ENCODE measurements around the gene BCAS3. TPM values are rescaled to one million over a fixed set of nuclear protein-coding genes. Genes with fewer than 3 reads are reported as not detected.

Gene BCAS3
- total RNA-seq, 1 donor from 2014 or later: 38.1 TPM

DNA sequence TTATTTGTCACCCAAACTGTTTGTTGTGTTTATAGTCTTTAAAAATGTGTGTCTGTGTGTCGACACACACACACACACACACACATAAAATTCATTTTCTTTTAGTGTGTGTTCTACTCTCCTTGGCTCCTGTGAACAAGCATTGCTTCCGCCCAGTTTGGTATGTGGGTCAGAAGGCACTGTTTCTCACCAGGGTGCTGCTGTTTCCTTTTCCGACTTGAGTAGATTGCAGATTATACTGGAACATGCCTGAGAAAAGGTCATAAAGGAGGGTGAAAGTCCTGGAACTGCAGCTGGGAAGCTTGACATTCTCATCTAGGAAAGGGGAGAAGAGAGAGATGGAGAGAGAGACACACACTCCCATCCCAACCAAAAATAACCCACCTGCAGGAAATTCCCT is 330.3 kb downstream of the BCAS3 start:
- Mint-ChIP-seq H3K4me1 (ENCODE audit: unreplicated experiment) (peaks cover 11% of the 10 kb centered on the region), H3K27ac (ENCODE audit: unreplicated experiment) (no peak overlapping the region), H3K4me3 (ENCODE audit: unreplicated experiment) (no peak overlapping the region), H3K36me3 (ENCODE audit: low read depth, unreplicated experiment) (no peaks in the 10 kb centered on the region), H3K27me3 (ENCODE audit: unreplicated experiment) (no peaks in the 10 kb centered on the region), H3K9me3 (ENCODE audit: unreplicated experiment) (no peaks in the 10 kb centered on the region)
- no peak for TF ChIP-seq CTCF (IDR thresholded peaks at IDR 0.05; ENCODE audit: unreplicated experiment)
- no peak for DNase-seq (ENCODE audit: low spot score)

DNA sequence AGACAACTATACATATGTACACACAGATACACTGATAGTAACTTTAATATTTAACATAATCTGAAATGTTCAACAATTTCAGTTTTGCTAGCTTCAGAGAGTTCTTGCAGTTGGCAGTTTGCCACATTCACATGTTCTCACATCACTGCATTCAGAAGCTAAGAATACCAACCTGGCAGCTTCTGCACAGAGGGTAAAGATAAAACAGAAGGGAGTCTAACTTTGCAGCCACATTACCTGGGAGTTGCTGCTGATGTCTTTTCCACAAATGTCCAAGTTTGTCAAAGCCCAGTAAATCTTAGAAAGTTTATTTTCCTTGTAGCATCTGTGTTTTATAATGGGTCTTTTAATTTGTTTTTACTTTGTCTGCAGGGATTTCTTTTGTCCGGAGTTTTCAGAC is 332.0 kb downstream of the BCAS3 start:
- H3K4me3 Mint-ChIP-seq (ENCODE audit: unreplicated experiment): no peak overlapping the region
- TF ChIP-seq CTCF (IDR thresholded peaks at IDR 0.05; ENCODE audit: unreplicated experiment): no peak
- peaks cover 6% of the 10 kb centered on the region for H3K4me1 Mint-ChIP-seq (ENCODE audit: unreplicated experiment)
- no peak for DNase-seq (ENCODE audit: low spot score)
- no peaks in the 10 kb centered on the region for H3K9me3 Mint-ChIP-seq (ENCODE audit: unreplicated experiment)
- H3K27ac Mint-ChIP-seq (ENCODE audit: unreplicated experiment): no peak overlapping the region
- no peaks in the 10 kb centered on the region for H3K36me3 Mint-ChIP-seq (ENCODE audit: low read depth, unreplicated experiment)
- H3K27me3 Mint-ChIP-seq (ENCODE audit: unreplicated experiment): no peaks in the 10 kb centered on the region

- Mint-ChIP-seq H3K4me1 (ENCODE audit: unreplicated experiment) (peaks cover 6% of the 10 kb centered on the region), H3K27ac (ENCODE audit: unreplicated experiment) (no peak overlapping the region), H3K27me3 (ENCODE audit: unreplicated experiment) (no peaks in the 10 kb centered on the region), H3K9me3 (ENCODE audit: unreplicated experiment) (no peaks in the 10 kb centered on the region), H3K4me3 (ENCODE audit: unreplicated experiment) (no peak overlapping the region), H3K36me3 (ENCODE audit: low read depth, unreplicated experiment) (no peaks in the 10 kb centered on the region)
- TF ChIP-seq CTCF (IDR thresholded peaks at IDR 0.05; ENCODE audit: unreplicated experiment): no peak
- DNase-seq (ENCODE audit: low spot score): no peak
These were observed 333.1 kb downstream of the BCAS3 start for GRCh38 chr17:61010661-61011170.

GRCh38 chr17:61011251-61011650 is 333.6 kb downstream of the BCAS3 start:
- Mint-ChIP-seq H3K36me3 (ENCODE audit: low read depth, unreplicated experiment) (no peaks in the 10 kb centered on the region), H3K4me3 (ENCODE audit: unreplicated experiment) (no peak overlapping the region), H3K27me3 (ENCODE audit: unreplicated experiment) (no peaks in the 10 kb centered on the region), H3K4me1 (ENCODE audit: unreplicated experiment) (peaks cover 6% of the 10 kb centered on the region), H3K27ac (ENCODE audit: unreplicated experiment) (no peak overlapping the region), H3K9me3 (ENCODE audit: unreplicated experiment) (no peaks in the 10 kb centered on the region)
- DNase-seq (ENCODE audit: low spot score): no peak
- TF ChIP-seq CTCF (IDR thresholded peaks at IDR 0.05; ENCODE audit: unreplicated experiment): no peak

DNA sequence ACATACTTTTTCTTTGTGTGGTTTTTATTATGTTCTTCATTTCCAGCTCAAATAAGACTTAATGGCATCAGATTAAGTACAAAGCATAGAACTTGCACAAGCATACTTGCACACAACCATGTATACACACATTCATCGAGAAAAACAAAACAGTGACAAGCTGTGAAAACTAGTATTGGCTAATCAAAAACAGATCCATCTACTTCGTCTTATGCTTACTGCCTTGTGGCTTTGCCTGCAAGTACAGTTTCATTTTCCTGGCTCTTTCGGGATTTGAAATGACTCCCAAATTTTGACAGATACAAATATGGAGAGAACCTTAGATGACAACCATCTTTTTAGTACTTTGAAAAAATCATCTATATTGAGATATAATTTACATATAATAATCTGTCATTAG is 338.3 kb downstream of the BCAS3 start:
- Mint-ChIP-seq H3K4me3 (ENCODE audit: unreplicated experiment) (no peak overlapping the region), H3K9me3 (ENCODE audit: unreplicated experiment) (no peaks in the 10 kb centered on the region), H3K36me3 (ENCODE audit: low read depth, unreplicated experiment) (no peaks in the 10 kb centered on the region), H3K27ac (ENCODE audit: unreplicated experiment) (no peak overlapping the region), H3K4me1 (ENCODE audit: unreplicated experiment) (no peaks in the 10 kb centered on the region), H3K27me3 (ENCODE audit: unreplicated experiment) (no peaks in the 10 kb centered on the region)
- no peak for DNase-seq (ENCODE audit: low spot score)
- no peak for TF ChIP-seq CTCF (IDR thresholded peaks at IDR 0.05; ENCODE audit: unreplicated experiment)
